ENCODE results near the gene IL1RL1. TPM values are rescaled to one million over a fixed set of nuclear protein-coding genes. Genes with fewer than 3 reads are reported as not detected.
A peak's percentile ranks its signal among the peaks of the same experiment; 100 is the strongest.

Gene IL1RL1
- not detected in 2 replicates for polyA plus RNA-seq (2013)

DNA sequence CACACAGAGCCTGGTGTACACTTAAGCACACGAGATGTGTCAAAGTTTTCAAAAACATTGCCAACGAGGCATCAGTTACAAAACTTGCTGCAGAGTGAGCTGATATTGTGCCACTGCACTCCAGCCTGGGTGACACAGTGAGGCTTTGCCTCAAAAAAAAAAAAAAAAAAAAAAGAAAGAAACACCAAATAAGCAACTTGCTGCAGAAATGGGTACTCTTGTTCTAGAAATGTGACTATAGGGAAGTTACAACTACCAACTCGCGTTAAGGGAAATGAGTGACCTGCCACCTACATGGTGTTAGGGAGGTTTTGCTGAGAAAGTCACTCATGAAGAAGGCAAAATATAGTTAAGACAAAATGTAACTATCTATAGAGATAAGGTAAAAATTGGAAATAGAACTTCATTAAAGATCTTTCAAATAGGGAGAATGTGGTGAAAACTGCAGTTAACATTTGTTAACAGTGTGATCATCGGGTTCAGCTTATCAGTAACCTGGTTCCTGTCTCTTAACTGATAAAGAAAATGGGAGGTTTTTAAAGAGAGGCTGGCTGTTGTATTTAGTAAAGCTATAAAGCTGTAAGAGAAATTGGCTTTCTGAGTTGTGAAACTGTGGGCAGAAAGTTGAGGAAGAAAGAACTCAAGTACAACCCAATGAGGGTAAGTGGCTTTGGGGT, at the start of gene IL1RL1:
Gene IL1RL1 (plus strand): TSS at position 600 of the 677 bp plus-strand sequence. CDS start 26,702 bp downstream, outside the sequence.
- Histone ChIP-seq H3K79me1 (ENCODE audit: low read length) (no peaks in the 10 kb centered on the region), H3K23ac (ENCODE audit: low read length) (no peak within 1 kb of the TSS), H3K4me3 (ENCODE audit: low read depth, low read length) (peak within 1 kb of the TSS; percentile 50), H4K91ac (ENCODE audit: low read depth, low read length) (no peak within 1 kb of the TSS), H4K8ac (ENCODE audit: low read depth, low read length) (no peak within 1 kb of the TSS), H4K12ac (ENCODE audit: low read depth, low read length) (no peak within 1 kb of the TSS), H3K18ac (ENCODE audit: low read length) (no peak within 1 kb of the TSS), H3K27me3 (ENCODE audit: insufficient read depth, low read length) (no peaks in the 10 kb centered on the region), H3K4ac (ENCODE audit: low read depth, low read length) (no peak within 1 kb of the TSS), H3K4me2 (ENCODE audit: low read length) (no peak within 1 kb of the TSS), H3K9ac (ENCODE audit: low read length) (no peak within 1 kb of the TSS), H2BK5ac (ENCODE audit: low read depth, low read length, poor library complexity) (no peak within 1 kb of the TSS), H3K14ac (ENCODE audit: low read length) (no peak within 1 kb of the TSS), H2AK5ac (ENCODE audit: low read length) (no peak within 1 kb of the TSS), H2BK120ac (ENCODE audit: insufficient read depth, low read length, poor library complexity) (no peak within 1 kb of the TSS), H3K9me3 (ENCODE audit: insufficient read depth, low read depth, low read length) (peaks cover 4% of the 10 kb centered on the region), H3K79me2 (ENCODE audit: control insufficient read depth, insufficient read depth, low read length, poor library complexity) (no peaks in the 10 kb centered on the region), H3K4me1 (ENCODE audit: control insufficient read depth in 1 of 2, insufficient read depth in 2 of 2, low read length in 2 of 2) (no peaks in the 10 kb centered on the region), H2AFZ (ENCODE audit: insufficient read depth, low read length, poor library complexity) (no peak within 1 kb of the TSS), H2BK12ac (ENCODE audit: low read length) (no peak within 1 kb of the TSS), H3K27ac (ENCODE audit: low read depth, low read length) (no peak within 1 kb of the TSS), H3K36me3 (ENCODE audit: control insufficient read depth in 1 of 2, insufficient read depth in 2 of 2, low read length in 2 of 2) (no peaks in the 10 kb centered on the region)
- no peak for DNase-seq
- no CpG with 5 or more reads among the region's 5 CpGs for WGBS (ENCODE audit: extremely low coverage, insufficient coverage, insufficient read length)

DNA sequence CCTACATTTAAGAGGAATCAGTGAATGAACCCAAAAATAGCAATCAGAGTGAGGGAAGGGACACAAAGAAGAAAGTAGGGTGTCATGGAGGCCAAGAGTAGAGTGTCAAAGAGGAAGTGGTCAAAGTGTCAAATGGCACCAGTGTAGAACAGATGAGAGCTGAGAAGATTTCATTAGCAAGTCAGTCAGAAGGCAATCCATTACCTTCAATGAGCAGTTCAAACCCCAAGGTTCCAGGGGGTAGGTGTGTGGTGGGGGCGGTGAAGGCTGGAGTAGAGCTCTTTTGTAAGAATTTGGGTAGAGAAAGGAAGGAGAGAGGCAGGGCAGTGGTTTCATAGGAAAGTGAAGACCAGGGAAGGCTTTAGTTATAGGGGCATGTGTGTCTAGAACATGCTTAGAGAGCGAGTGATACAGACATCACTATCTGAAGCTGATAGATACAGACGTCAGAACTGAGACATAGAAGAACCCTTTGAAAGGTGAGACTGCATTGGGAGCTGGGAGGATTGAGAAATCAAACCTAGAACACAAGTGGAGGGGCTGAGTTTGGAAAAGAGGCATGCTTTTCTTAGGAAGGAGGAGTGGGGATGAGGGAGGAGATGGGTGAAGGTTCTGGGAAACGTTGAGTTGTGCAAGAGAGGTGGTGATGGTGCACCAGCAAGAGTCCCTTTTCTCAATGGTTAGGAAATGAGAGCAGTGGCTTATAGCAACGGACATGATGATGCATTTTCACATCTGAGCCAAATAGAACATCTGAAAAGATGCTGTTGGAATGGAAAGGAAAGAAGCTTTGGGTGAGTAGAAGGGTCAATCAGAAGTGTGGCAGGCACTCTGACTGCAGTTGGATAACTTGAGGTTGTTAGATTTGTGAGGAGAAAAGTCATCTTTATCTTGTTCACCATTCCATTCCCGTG, 48.9 kb upstream of the IL1RL1 start:
- Histone ChIP-seq H3K27ac (ENCODE audit: low read depth, low read length) (no peak overlapping the region), H4K8ac (ENCODE audit: low read depth, low read length) (no peak overlapping the region), H3K27me3 (ENCODE audit: insufficient read depth, low read length) (no peaks in the 10 kb centered on the region), H2BK5ac (ENCODE audit: low read depth, low read length, poor library complexity) (no peak overlapping the region), H3K9me3 (ENCODE audit: insufficient read depth, low read depth, low read length) (peaks cover 3% of the 10 kb centered on the region), H4K91ac (ENCODE audit: low read depth, low read length) (no peak overlapping the region), H3K4me1 (ENCODE audit: control insufficient read depth in 1 of 2, insufficient read depth in 2 of 2, low read length in 2 of 2) (no peaks in the 10 kb centered on the region), H3K23ac (ENCODE audit: low read length) (no peak overlapping the region), H3K4ac (ENCODE audit: low read depth, low read length) (no peak overlapping the region), H3K4me3 (ENCODE audit: low read depth, low read length) (no peak overlapping the region), H3K79me2 (ENCODE audit: control insufficient read depth, insufficient read depth, low read length, poor library complexity) (no peaks in the 10 kb centered on the region), H3K14ac (ENCODE audit: low read length) (no peak overlapping the region), H3K4me2 (ENCODE audit: low read length) (no peak overlapping the region), H2BK120ac (ENCODE audit: insufficient read depth, low read length, poor library complexity) (no peak overlapping the region), H4K12ac (ENCODE audit: low read depth, low read length) (no peak overlapping the region), H2BK12ac (ENCODE audit: low read length) (no peak overlapping the region), H3K18ac (ENCODE audit: low read length) (no peak overlapping the region), H3K79me1 (ENCODE audit: low read length) (no peaks in the 10 kb centered on the region), H3K9ac (ENCODE audit: low read length) (no peak overlapping the region), H2AK5ac (ENCODE audit: low read length) (no peak overlapping the region), H3K36me3 (ENCODE audit: control insufficient read depth in 1 of 2, insufficient read depth in 2 of 2, low read length in 2 of 2) (no peaks in the 10 kb centered on the region), H2AFZ (ENCODE audit: insufficient read depth, low read length, poor library complexity) (no peak overlapping the region)
- DNase-seq = no peak
- WGBS (ENCODE audit: extremely low coverage, insufficient coverage, insufficient read length) = no CpG with 5 or more reads among the region's 6 CpGs

DNA sequence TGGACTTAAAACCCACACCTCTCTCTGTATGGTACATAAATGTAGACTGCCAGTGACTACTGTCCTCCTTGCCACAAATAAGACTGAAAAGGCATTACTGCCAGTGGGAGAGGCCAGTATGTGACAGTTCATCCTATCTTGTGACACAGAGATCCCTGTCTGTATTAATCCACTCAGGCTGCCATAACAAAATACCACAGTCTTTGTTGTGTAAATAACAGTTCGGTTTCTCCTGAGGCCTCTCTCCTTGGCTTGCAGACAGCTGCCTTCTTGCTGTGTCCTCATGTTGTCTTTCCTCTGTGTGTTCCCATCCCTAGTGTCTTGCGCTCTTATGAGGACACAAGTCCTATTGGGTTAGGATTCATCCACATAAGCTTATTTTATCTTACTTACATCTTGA, 46.4 kb upstream of the IL1RL1 start:
- WGBS (ENCODE audit: extremely low coverage, insufficient coverage, insufficient read length) = no CpG with 5 or more reads among the region's 2 CpGs
- H3K14ac ChIP-seq (ENCODE audit: low read length) = no peak overlapping the region
- no peak overlapping the region for H3K4me2 ChIP-seq (ENCODE audit: low read length)
- H2BK5ac ChIP-seq (ENCODE audit: low read depth, low read length, poor library complexity) = no peak overlapping the region
- no peaks in the 10 kb centered on the region for H3K79me1 ChIP-seq (ENCODE audit: low read length)
- no peaks in the 10 kb centered on the region for H3K36me3 ChIP-seq (ENCODE audit: control insufficient read depth in 1 of 2, insufficient read depth in 2 of 2, low read length in 2 of 2)
- peaks cover 3% of the 10 kb centered on the region for H3K9me3 ChIP-seq (ENCODE audit: insufficient read depth, low read depth, low read length)
- H2BK12ac ChIP-seq (ENCODE audit: low read length) = no peak overlapping the region
- no peak overlapping the region for H2AK5ac ChIP-seq (ENCODE audit: low read length)
- no peak overlapping the region for H2AFZ ChIP-seq (ENCODE audit: insufficient read depth, low read length, poor library complexity)
- no peak for DNase-seq
- no peak overlapping the region for H4K91ac ChIP-seq (ENCODE audit: low read depth, low read length)
- no peak overlapping the region for H3K4me3 ChIP-seq (ENCODE audit: low read depth, low read length)
- H3K4me1 ChIP-seq (ENCODE audit: control insufficient read depth in 1 of 2, insufficient read depth in 2 of 2, low read length in 2 of 2) = peaks cover 5 to 6% of the 10 kb centered on the region in 2 experiments
- H3K9ac ChIP-seq (ENCODE audit: low read length) = no peak overlapping the region
- no peak overlapping the region for H3K27ac ChIP-seq (ENCODE audit: low read depth, low read length)
- no peaks in the 10 kb centered on the region for H3K27me3 ChIP-seq (ENCODE audit: insufficient read depth, low read length)
- H3K79me2 ChIP-seq (ENCODE audit: control insufficient read depth, insufficient read depth, low read length, poor library complexity) = no peaks in the 10 kb centered on the region
- H3K4ac ChIP-seq (ENCODE audit: low read depth, low read length) = no peak overlapping the region
- no peak overlapping the region for H4K12ac ChIP-seq (ENCODE audit: low read depth, low read length)
- H2BK120ac ChIP-seq (ENCODE audit: insufficient read depth, low read length, poor library complexity) = no peak overlapping the region
- no peak overlapping the region for H3K18ac ChIP-seq (ENCODE audit: low read length)
- no peak overlapping the region for H4K8ac ChIP-seq (ENCODE audit: low read depth, low read length)
- H3K23ac ChIP-seq (ENCODE audit: low read length) = no peak overlapping the region

- no peak for DNase-seq
- H2BK5ac ChIP-seq (ENCODE audit: low read depth, low read length, poor library complexity) = no peak overlapping the region
- no CpG with 5 or more reads among the region's 1 CpG for WGBS (ENCODE audit: extremely low coverage, insufficient coverage, insufficient read length)
These were observed 45.2 kb upstream of the IL1RL1 start for GRCh38 chr2:102266204-102266603.

More at GRCh38 chr2:102266204-102266603, 45.2 kb upstream of the IL1RL1 start:
- Histone ChIP-seq H2BK120ac (ENCODE audit: insufficient read depth, low read length, poor library complexity) (no peak overlapping the region), H3K9ac (ENCODE audit: low read length) (no peak overlapping the region), H3K79me2 (ENCODE audit: control insufficient read depth, insufficient read depth, low read length, poor library complexity) (no peaks in the 10 kb centered on the region), H3K14ac (ENCODE audit: low read length) (no peak overlapping the region), H3K18ac (ENCODE audit: low read length) (no peak overlapping the region), H3K4me1 (ENCODE audit: control insufficient read depth in 1 of 2, insufficient read depth in 2 of 2, low read length in 2 of 2) (peaks cover 5 to 6% of the 10 kb centered on the region in 2 experiments), H3K4ac (ENCODE audit: low read depth, low read length) (no peak overlapping the region), H2BK12ac (ENCODE audit: low read length) (no peak overlapping the region), H4K12ac (ENCODE audit: low read depth, low read length) (no peak overlapping the region), H3K27me3 (ENCODE audit: insufficient read depth, low read length) (no peaks in the 10 kb centered on the region), H3K4me3 (ENCODE audit: low read depth, low read length) (no peak overlapping the region), H3K4me2 (ENCODE audit: low read length) (no peak overlapping the region), H3K36me3 (ENCODE audit: control insufficient read depth in 1 of 2, insufficient read depth in 2 of 2, low read length in 2 of 2) (no peaks in the 10 kb centered on the region), H3K23ac (ENCODE audit: low read length) (no peak overlapping the region), H3K27ac (ENCODE audit: low read depth, low read length) (no peak overlapping the region), H3K9me3 (ENCODE audit: insufficient read depth, low read depth, low read length) (peaks cover 3% of the 10 kb centered on the region), H4K91ac (ENCODE audit: low read depth, low read length) (no peak overlapping the region), H4K8ac (ENCODE audit: low read depth, low read length) (no peak overlapping the region), H2AK5ac (ENCODE audit: low read length) (no peak overlapping the region), H2AFZ (ENCODE audit: insufficient read depth, low read length, poor library complexity) (no peak overlapping the region), H3K79me1 (ENCODE audit: low read length) (no peaks in the 10 kb centered on the region)

All from trophoblast cell (in vitro differentiated cells and primary cell).